ENCODE measurements around the gene PDLIM1. TPM values are rescaled to one million over a fixed set of nuclear protein-coding genes. Genes with fewer than 3 reads are reported as not detected.

The PDLIM1 gene
- polyA plus RNA-seq, 2 donors: 79.9 to 117 TPM

DNA sequence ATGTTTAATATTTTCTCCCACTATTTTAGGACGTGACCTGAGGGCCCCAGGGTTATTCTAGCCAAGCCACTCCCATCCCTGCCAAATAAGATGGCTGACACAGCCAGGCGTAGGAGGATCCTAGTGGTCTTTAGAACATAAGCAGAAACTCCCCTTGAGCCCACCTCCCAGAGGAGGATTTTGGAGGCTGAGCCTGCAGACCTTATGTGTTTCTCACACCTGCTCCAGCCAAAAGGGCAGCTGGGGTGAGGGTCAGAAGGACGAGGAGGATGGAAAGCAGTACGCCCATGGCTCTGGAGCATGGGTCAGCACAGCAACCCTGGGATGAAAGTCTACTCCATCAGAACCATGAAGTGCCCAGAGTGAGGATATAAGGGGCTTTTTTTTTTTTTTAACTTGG lies 39.9 kb downstream of the PDLIM1 start:
- Histone ChIP-seq H3K4me1 (ENCODE audit: control insufficient read depth in 2 of 2, insufficient read depth in 2 of 2, low read length in 1 of 2) (peaks cover 0 to 11% of the 10 kb centered on the region in 2 donors), H3K36me3 (ENCODE audit: control insufficient read depth in 2 of 2, insufficient read depth in 2 of 2, low read length in 1 of 2) (peaks cover 0 to 14% of the 10 kb centered on the region in 2 donors), H3K9me3 (ENCODE audit: control insufficient read depth in 2 of 2, insufficient read depth in 1 of 2, low read depth in 1 of 2, low read length in 1 of 2) (no peaks in the 10 kb centered on the region), H3K27me3 (ENCODE audit: control insufficient read depth in 1 of 2, insufficient read depth in 2 of 2, low read length in 2 of 2) (no peaks in the 10 kb centered on the region), H3K4me3 (ENCODE audit: low read depth in 1 of 2, low read length in 2 of 2) (no peak overlapping the region), H3K27ac (ENCODE audit: low read depth in 2 of 2, low read length in 1 of 2) (no peak overlapping the region)
- 79 to 85% methylated on average over 4 of the region's 4 CpGs for WGBS, 2 donors

DNA sequence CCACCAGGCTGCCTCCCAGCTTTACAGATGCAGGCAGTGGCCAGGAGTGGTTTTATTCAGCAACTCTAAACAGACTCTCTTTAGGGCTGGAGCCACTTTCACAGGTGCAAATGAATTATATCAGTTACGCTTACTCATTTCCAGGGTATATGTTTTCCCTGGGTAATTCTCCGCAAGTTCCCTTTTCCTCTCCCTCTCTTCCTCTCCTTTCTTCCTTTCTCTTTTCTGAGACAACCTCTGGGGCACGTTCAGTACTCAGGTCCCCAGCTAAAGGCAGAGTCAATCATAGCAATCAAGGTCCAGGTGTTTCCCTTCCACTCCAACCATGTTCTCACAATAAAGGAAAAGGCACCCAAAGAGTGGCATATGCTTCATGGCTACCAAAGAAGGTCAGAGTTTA lies 41.3 kb downstream of the PDLIM1 start:
- no peak overlapping the region for H3K27ac ChIP-seq (ENCODE audit: low read depth in 2 of 2, low read length in 1 of 2)
- no peaks in the 10 kb centered on the region for H3K9me3 ChIP-seq (ENCODE audit: control insufficient read depth in 2 of 2, insufficient read depth in 1 of 2, low read depth in 1 of 2, low read length in 1 of 2)
- H3K27me3 ChIP-seq (ENCODE audit: control insufficient read depth in 1 of 2, insufficient read depth in 2 of 2, low read length in 2 of 2): no peaks in the 10 kb centered on the region
- no peak overlapping the region for H3K4me3 ChIP-seq (ENCODE audit: low read depth in 1 of 2, low read length in 2 of 2)
- H3K36me3 ChIP-seq (ENCODE audit: control insufficient read depth in 2 of 2, insufficient read depth in 2 of 2, low read length in 1 of 2): peaks cover 0 to 22% of the 10 kb centered on the region in 2 donors
- 64 to 78% methylated on average over 3 of the region's 3 CpGs for WGBS, 2 donors
- peaks cover 0 to 11% of the 10 kb centered on the region in 2 donors for H3K4me1 ChIP-seq (ENCODE audit: control insufficient read depth in 2 of 2, insufficient read depth in 2 of 2, low read length in 1 of 2)

DNA sequence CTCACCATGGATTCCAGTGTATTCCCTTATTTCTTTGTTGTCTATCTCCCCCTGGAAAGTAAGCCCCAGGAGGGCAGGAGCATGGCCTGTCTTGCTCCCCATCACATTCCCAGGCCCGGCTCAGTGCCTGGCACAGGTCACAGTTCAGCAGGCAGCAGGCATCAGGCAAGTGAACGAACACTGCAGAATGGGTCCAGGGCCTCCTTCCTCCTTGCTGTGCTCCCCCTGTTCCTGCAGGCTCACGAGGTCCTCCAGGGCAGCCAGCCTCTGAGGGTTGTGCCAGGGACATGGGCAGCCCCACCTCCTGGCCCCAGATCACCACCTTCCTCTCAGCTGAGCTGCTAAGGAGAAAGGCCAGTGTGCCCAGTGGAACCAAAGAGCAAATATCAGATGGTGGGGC lies 41.8 kb downstream of the PDLIM1 start:
- H3K27ac ChIP-seq (ENCODE audit: low read depth in 2 of 2, low read length in 1 of 2): no peak overlapping the region

DNA sequence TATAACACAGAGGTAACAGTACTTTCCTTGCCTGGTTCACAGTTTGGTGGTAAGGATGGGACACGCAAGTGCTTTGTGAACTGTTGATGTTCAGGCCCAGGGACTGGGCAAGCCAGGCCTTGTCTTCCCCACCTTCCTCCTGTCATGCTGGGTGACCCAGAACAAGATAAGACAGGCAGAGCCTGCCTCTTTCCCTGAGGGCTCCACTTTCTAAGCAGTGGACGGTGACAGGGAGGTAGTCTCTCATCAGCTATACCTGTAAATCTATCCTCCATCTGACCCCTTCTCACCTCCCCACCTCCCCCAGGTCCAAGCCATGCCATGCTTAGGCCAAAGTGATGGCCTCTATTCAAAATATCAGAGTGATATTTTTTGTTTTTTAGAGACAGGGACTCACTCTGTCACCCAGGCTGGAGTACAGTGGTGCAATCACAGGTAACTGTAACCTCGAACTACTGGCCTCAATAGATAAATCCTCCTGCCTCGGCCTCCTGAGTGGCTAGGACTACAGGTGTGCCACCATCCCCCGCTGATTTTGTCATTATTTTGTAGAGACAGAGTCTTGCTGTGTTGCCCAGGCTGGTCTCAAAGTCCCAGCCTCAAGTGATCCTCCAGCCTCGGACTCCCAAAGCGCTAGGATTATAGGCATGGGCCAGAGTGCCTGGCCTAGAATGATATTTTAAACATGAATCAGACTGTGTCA lies 42.8 kb downstream of the PDLIM1 start:
- 74 to 83% methylated on average over 7 of the region's 7 CpGs for WGBS, 2 donors

More for the DNA sequence above, 41.8 kb downstream of the PDLIM1 start:
- no peaks in the 10 kb centered on the region for H3K27me3 ChIP-seq (ENCODE audit: control insufficient read depth in 1 of 2, insufficient read depth in 2 of 2, low read length in 2 of 2)
- WGBS, 2 donors: 59 to 61% methylated on average over 3 of the region's 3 CpGs
- peaks cover 0 to 24% of the 10 kb centered on the region in 2 donors for H3K36me3 ChIP-seq (ENCODE audit: control insufficient read depth in 2 of 2, insufficient read depth in 2 of 2, low read length in 1 of 2)
- no peak overlapping the region for H3K4me3 ChIP-seq (ENCODE audit: low read depth in 1 of 2, low read length in 2 of 2)
- H3K4me1 ChIP-seq (ENCODE audit: control insufficient read depth in 2 of 2, insufficient read depth in 2 of 2, low read length in 1 of 2): peaks cover 0 to 11% of the 10 kb centered on the region in 2 donors
- H3K9me3 ChIP-seq (ENCODE audit: control insufficient read depth in 2 of 2, insufficient read depth in 1 of 2, low read depth in 1 of 2, low read length in 1 of 2): no peaks in the 10 kb centered on the region

DNA sequence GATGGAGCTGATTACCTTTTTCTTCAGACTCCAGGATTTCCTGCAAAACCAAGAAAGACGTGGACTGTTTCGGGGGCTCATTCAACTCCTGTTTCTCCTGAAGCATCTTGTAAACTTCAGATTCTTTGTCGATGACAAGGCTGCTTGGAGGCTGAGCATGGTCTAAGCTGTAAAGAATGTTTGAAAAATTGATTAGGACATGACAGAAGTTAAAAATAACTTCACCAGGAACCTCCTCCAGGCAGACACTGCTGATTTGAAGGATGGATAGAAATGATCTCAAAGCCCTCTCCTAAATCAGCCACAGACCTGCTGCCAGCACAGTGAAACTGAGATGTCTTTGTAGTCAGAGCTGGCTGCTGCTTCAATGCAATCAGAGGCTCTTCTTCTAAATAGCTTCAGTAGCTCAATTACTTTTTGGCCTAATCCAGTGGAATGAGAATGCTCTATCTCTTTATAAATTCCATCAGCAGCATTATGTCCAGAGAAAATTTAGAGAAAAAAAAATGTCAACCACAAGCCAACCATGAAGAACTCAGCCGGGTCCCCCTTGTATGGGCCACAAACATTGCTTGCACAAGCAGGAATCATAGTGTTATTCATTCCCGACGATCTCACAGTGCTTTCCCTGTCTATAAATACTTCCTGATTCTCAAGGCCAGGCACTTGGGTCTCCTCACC lies 43.5 kb downstream of the PDLIM1 start:
- Histone ChIP-seq H3K9me3 (ENCODE audit: control insufficient read depth in 2 of 2, insufficient read depth in 1 of 2, low read depth in 1 of 2, low read length in 1 of 2) (no peaks in the 10 kb centered on the region), H3K4me3 (ENCODE audit: low read depth in 1 of 2, low read length in 2 of 2) (no peak overlapping the region), H3K36me3 (ENCODE audit: control insufficient read depth in 2 of 2, insufficient read depth in 2 of 2, low read length in 1 of 2) (peaks cover 0 to 24% of the 10 kb centered on the region in 2 donors), H3K4me1 (ENCODE audit: control insufficient read depth in 2 of 2, insufficient read depth in 2 of 2, low read length in 1 of 2) (peaks cover 0 to 11% of the 10 kb centered on the region in 2 donors), H3K27me3 (ENCODE audit: control insufficient read depth in 1 of 2, insufficient read depth in 2 of 2, low read length in 2 of 2) (no peaks in the 10 kb centered on the region), H3K27ac (ENCODE audit: low read depth in 2 of 2, low read length in 1 of 2) (peak overlapping the region; percentile 26 to 35)
- WGBS, 2 donors: 38 to 50% methylated on average over 6 of the region's 6 CpGs

More for the DNA sequence above, 42.8 kb downstream of the PDLIM1 start:
- no peaks in the 10 kb centered on the region for H3K27me3 ChIP-seq (ENCODE audit: control insufficient read depth in 1 of 2, insufficient read depth in 2 of 2, low read length in 2 of 2)
- H3K4me3 ChIP-seq (ENCODE audit: low read depth in 1 of 2, low read length in 2 of 2): no peak overlapping the region
- H3K36me3 ChIP-seq (ENCODE audit: control insufficient read depth in 2 of 2, insufficient read depth in 2 of 2, low read length in 1 of 2): peaks cover 0 to 24% of the 10 kb centered on the region in 2 donors
- no peaks in the 10 kb centered on the region for H3K9me3 ChIP-seq (ENCODE audit: control insufficient read depth in 2 of 2, insufficient read depth in 1 of 2, low read depth in 1 of 2, low read length in 1 of 2)
- peaks cover 0 to 11% of the 10 kb centered on the region in 2 donors for H3K4me1 ChIP-seq (ENCODE audit: control insufficient read depth in 2 of 2, insufficient read depth in 2 of 2, low read length in 1 of 2)
- H3K27ac ChIP-seq (ENCODE audit: low read depth in 2 of 2, low read length in 1 of 2): peak overlapping the region; percentile 26 to 35

DNA sequence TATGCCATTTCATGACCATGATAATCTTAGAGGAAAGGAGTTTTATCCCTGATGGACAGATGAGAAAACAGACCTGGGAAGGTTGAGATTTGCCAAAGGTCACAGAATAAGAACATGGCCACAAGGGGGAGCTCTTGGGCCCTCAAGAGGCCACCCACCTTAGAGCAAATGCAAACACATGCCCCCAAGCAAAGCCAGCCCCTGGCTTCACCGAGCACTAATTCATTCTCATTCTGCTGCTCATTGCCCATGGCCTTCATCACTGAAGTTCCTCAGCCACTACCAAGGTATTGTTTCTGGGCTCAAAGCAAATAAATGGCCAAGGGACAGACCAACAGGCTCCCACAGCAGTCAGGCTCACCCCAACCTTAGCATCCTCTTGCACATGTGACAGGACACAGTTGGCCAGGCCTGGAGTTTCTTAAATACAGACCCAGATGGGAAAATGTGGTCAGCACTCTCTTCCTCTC lies 44.2 kb downstream of the PDLIM1 start:
- Histone ChIP-seq H3K9me3 (ENCODE audit: control insufficient read depth in 2 of 2, insufficient read depth in 1 of 2, low read depth in 1 of 2, low read length in 1 of 2) (no peaks in the 10 kb centered on the region), H3K27me3 (ENCODE audit: control insufficient read depth in 1 of 2, insufficient read depth in 2 of 2, low read length in 2 of 2) (no peaks in the 10 kb centered on the region), H3K4me1 (ENCODE audit: control insufficient read depth in 2 of 2, insufficient read depth in 2 of 2, low read length in 1 of 2) (peaks cover 0 to 11% of the 10 kb centered on the region in 2 donors), H3K36me3 (ENCODE audit: control insufficient read depth in 2 of 2, insufficient read depth in 2 of 2, low read length in 1 of 2) (peaks cover 2 to 26% of the 10 kb centered on the region in 2 donors), H3K27ac (ENCODE audit: low read depth in 2 of 2, low read length in 1 of 2) (peak overlapping the region; percentile 12 to 13), H3K4me3 (ENCODE audit: low read depth in 1 of 2, low read length in 2 of 2) (no peak overlapping the region)
- WGBS, 2 donors: 4 to 5% methylated on average over 1 of the region's 1 CpG

DNA sequence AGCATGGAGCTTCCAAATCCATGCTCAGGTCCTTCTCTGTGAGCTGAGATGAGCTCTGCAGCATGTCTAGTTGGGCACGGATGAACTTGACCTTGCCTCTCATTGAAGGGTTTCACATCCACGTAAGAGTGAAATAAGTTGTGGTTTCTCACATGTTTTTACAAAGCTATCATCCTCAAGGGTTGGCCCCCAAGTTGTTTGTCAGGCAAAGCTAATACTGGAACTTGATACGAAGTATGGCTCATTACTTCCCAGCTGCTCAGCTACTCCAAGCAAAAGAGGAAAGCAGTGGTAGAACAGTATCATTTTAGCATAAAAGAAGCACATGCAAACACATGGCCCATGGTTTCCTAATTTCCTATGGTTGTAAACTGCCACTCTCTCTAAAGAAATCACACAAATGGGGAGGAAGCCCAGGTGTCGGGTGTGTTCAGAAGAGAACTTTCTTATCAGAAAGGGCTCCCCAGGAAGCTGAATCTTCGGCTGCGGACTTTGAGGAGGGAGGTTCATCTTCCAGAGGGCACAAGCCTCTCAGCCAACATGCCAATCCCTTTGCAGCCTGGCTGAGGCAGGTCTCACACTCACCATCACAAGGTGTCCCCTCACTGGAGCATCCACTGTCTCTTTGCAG lies 45.3 kb downstream of the PDLIM1 start:
- Histone ChIP-seq H3K4me3 (ENCODE audit: low read depth in 1 of 2, low read length in 2 of 2) (no peak overlapping the region), H3K27ac (ENCODE audit: low read depth in 2 of 2, low read length in 1 of 2) (no peak overlapping the region), H3K27me3 (ENCODE audit: control insufficient read depth in 1 of 2, insufficient read depth in 2 of 2, low read length in 2 of 2) (no peaks in the 10 kb centered on the region), H3K36me3 (ENCODE audit: control insufficient read depth in 2 of 2, insufficient read depth in 2 of 2, low read length in 1 of 2) (peaks cover 10 to 31% of the 10 kb centered on the region in 2 donors), H3K9me3 (ENCODE audit: control insufficient read depth in 2 of 2, insufficient read depth in 1 of 2, low read depth in 1 of 2, low read length in 1 of 2) (no peaks in the 10 kb centered on the region), H3K4me1 (ENCODE audit: control insufficient read depth in 2 of 2, insufficient read depth in 2 of 2, low read length in 1 of 2) (peaks cover 0 to 11% of the 10 kb centered on the region in 2 donors)
- WGBS, 2 donors: 74 to 75% methylated on average over 6 of the region's 6 CpGs

DNA sequence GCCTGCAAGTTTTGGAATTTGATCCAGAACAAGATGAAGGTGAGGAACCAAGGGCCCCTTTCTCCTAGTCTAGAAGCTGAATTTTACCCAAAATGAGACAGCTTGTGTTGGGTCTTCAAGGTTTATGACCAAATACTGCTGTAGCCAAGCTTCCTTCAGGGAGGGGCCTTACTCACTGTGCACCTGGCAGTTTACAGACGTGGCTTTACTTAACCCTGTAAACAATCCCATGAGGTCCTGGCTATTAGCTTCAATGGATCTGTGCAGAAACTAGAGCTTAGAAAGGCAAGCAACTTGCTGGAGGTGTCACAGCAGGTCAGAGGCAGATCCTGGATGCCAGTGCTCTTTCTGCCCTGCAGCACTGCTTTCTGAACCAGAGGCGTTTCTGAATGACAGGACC lies 46.7 kb downstream of the PDLIM1 start:
- H3K36me3 ChIP-seq (ENCODE audit: control insufficient read depth in 2 of 2, insufficient read depth in 2 of 2, low read length in 1 of 2): peaks cover 10 to 28% of the 10 kb centered on the region in 2 donors
- H3K4me1 ChIP-seq (ENCODE audit: control insufficient read depth in 2 of 2, insufficient read depth in 2 of 2, low read length in 1 of 2): peaks cover 0 to 11% of the 10 kb centered on the region in 2 donors
- H3K9me3 ChIP-seq (ENCODE audit: control insufficient read depth in 2 of 2, insufficient read depth in 1 of 2, low read depth in 1 of 2, low read length in 1 of 2): no peaks in the 10 kb centered on the region
- H3K4me3 ChIP-seq (ENCODE audit: low read depth in 1 of 2, low read length in 2 of 2): no peak overlapping the region
- WGBS, 2 donors: 65 to 69% methylated on average over 2 of the region's 2 CpGs
- H3K27ac ChIP-seq (ENCODE audit: low read depth in 2 of 2, low read length in 1 of 2): no peak overlapping the region
- no peaks in the 10 kb centered on the region for H3K27me3 ChIP-seq (ENCODE audit: control insufficient read depth in 1 of 2, insufficient read depth in 2 of 2, low read length in 2 of 2)

DNA sequence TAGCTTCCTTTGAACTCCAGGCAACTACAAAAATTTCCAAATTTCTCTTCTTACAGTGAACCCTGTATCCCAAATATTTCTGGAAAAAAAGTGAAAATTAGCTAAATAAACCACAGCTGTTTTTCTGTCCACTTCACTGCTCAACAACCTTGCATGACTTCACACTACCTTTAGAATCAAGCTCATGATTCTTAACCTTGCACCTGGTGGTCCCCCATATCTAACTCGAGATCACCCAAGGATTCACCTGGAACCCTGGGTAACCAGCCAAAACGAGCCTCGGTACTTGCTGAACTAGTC lies 47.5 kb downstream of the PDLIM1 start:
- 48 to 52% methylated on average over 3 of the region's 3 CpGs for WGBS, 2 donors
- Histone ChIP-seq H3K4me3 (ENCODE audit: low read depth in 1 of 2, low read length in 2 of 2) (no peak overlapping the region), H3K9me3 (ENCODE audit: control insufficient read depth in 2 of 2, insufficient read depth in 1 of 2, low read depth in 1 of 2, low read length in 1 of 2) (no peaks in the 10 kb centered on the region), H3K4me1 (ENCODE audit: control insufficient read depth in 2 of 2, insufficient read depth in 2 of 2, low read length in 1 of 2) (peaks cover 0 to 4% of the 10 kb centered on the region in 2 donors), H3K27ac (ENCODE audit: low read depth in 2 of 2, low read length in 1 of 2) (no peak overlapping the region), H3K36me3 (ENCODE audit: control insufficient read depth in 2 of 2, insufficient read depth in 2 of 2, low read length in 1 of 2) (peaks cover 10 to 24% of the 10 kb centered on the region in 2 donors), H3K27me3 (ENCODE audit: control insufficient read depth in 1 of 2, insufficient read depth in 2 of 2, low read length in 2 of 2) (no peaks in the 10 kb centered on the region)
